ENCODE data around the gene SLC2A9. TPM values are rescaled to one million over a fixed set of nuclear protein-coding genes. Genes with fewer than 3 reads are reported as not detected.

SLC2A9 gene
- total RNA-seq, 1 experiment from 2014 or later: not detected

GRCh38 chr4:10020106-10020505 lies 1.2 kb downstream of the SLC2A9 start:
- DNase-seq (ENCODE audit: low spot score): no peak

DNA sequence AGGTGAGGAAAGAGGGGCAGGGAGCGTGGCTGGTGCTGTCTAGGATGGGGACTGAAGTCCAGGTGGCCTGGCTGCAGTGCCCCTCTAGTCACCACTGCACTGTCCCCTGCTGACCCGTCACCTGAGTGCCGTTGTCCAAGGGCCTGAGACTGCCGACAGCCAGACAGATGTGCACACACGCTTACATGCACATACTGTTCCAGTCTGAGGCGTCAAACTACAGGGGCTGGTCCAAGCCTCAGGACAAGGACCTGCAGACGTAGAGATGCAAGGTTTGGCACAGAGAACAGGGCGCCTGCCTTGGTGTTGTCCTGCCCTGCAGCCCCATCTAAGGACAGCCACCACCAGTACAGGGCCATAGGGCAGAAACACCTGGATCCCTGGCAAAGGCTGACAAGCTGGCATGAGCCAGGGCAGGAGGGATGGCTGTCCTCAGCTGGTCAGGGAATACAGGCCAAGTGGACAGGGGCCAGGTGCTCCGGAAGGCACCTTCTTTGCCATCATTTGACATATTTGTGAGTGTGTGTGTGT lies 1.7 kb downstream of the SLC2A9 start:
- no peak for DNase-seq (ENCODE audit: low spot score)

DNA sequence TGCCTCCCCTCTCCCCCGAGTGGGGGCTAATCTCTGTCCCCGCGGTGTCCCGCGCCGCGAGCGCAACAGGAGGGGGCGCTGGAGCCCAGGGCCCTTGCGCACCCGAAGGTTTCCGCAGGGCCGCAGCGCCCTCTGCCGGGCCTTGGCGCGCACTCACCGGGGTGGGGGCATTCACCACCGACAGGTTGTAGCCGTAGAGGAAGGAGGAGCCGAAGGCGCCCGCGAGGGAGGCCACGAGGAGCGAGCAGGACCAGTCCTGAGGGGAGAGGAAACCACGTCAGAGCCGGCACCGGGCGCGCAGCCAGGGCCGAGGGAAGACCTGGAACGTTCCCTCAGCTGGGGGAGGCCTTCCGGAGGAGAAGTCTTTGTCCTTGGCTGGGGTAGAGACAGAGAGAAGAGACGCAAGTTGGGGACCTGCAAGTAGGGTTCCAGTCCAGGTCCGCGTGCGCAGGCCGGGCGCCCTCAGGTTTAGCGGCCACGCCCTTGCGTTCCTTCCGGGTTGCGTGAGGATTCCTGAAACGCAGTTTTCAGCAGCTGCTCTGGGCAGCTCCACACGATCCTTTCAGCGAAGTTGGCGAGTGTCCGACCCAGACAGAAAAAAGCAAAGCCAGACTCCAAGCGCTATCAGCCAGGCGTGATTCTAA lies 2.4 kb downstream of the SLC2A9 start:
- peak; percentile 85 for DNase-seq (ENCODE audit: low spot score)

DNA sequence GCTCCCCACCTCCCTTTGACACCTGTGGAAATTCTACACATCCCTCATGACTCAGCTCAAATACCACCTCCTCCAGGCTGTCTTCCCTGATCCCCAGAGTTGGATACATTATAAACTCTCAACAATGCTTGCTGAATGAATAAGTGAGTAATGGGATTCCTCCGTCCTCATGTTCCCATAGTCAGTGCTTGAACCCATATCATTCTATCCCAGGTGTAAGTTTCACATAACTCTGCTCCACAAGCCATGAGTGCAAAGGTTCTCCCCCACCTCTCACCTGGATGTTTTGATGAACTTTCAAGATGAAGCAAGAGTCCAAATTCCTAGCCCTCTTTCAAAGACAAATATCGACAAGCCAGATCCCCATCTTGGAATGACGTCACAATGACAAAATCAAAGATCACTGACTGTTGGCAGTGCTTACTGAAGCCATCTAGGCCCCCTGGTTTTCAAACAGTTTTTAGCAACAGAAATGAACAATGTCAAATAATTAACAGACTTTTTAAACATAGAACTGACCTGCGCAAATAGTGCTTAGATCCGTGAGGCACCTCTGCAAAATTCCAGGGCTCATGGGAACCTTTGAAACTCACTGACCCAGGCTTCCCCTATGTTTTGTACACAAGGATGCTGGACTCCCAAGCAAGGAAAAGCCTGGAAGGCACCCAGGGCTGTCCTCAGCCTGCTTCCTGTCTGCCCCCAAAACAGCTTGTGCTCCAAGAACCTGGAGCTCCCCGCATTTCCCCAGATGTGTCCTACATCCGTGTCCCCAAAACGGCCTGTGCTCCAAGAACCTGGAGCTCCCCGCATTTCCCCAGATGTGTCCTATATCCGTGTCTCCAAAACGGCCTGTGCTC lies 4.0 kb downstream of the SLC2A9 start:
- DNase-seq (ENCODE audit: low spot score): no peak

- DNase-seq (ENCODE audit: low spot score): no peak
Measured at GRCh38 chr4:10016169-10016568, 5.1 kb downstream of the SLC2A9 start.

DNA sequence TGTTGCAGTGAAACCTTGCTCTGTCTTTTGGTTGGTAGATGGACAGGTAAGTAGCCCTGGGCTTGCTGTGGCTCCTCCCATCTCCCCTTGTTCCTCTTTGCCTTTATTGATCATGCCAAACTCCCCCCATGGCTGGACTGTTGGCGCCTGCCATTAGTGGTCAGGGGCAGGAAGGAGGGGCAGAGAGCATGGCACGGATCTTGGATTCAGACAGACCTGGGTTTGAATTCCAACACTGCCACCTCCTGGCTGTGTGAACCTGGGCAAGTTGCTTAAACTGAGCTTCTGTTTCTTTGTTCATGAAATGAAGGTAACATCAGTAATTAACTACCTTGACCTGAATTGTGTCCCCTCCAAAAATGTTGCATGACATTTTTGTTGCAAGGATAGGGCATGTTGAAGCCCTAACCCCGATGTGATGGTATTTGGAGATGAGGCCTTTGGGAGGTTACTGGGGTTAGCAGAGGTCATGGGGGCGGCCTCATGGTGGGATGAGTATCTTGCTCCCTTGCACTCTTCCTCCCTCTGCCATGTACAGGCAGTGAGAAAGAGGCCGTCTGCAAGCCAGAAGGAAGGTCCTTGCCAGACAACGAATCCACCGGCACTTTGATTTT lies 6.0 kb downstream of the SLC2A9 start:
- peak; percentile 63 for DNase-seq (ENCODE audit: low spot score)

GRCh38 chr4:10013722-10014121 lies 7.6 kb downstream of the SLC2A9 start:
- peak; percentile 42 for DNase-seq (ENCODE audit: low spot score)

- no peak for DNase-seq (ENCODE audit: low spot score)
Measured at GRCh38 chr4:10011885-10012284, 9.4 kb downstream of the SLC2A9 start.

- no peak for DNase-seq (ENCODE audit: low spot score)
Measured at GRCh38 chr4:10011277-10011676, 10.0 kb downstream of the SLC2A9 start.

DNA sequence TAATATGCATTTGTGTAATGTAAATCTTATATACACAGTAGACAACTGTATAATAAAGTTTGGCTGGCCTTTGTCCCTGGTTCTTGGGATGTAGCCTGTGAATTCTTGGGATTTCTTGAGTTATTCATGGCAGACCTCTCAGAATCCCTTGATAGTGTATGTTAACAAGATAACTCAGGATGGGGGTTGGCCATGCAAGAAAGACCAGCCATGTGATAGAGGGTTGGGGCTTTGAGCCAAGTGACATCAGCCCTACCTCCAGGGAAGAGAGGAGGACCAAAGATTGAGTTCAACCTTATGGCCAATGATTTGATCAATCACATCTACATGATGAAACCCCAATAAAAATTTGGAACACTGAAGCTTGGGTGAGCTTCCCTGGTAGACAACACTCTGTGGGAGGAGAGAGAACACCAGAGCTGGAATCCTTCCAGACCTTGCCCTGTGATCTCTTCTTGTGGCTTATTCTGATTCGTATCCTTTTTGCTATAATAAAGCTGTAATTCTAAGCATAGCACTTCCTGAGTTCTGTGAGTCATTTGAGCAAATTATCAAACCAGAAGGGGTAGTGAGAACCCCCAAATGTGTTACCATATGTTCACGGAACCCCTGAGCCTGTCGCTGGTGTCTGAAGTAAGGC lies 11.3 kb downstream of the SLC2A9 start:
- no peak for DNase-seq (ENCODE audit: low spot score)

- DNase-seq (ENCODE audit: low spot score): no peak
Measured at GRCh38 chr4:10008609-10009005, 12.7 kb downstream of the SLC2A9 start.

DNA sequence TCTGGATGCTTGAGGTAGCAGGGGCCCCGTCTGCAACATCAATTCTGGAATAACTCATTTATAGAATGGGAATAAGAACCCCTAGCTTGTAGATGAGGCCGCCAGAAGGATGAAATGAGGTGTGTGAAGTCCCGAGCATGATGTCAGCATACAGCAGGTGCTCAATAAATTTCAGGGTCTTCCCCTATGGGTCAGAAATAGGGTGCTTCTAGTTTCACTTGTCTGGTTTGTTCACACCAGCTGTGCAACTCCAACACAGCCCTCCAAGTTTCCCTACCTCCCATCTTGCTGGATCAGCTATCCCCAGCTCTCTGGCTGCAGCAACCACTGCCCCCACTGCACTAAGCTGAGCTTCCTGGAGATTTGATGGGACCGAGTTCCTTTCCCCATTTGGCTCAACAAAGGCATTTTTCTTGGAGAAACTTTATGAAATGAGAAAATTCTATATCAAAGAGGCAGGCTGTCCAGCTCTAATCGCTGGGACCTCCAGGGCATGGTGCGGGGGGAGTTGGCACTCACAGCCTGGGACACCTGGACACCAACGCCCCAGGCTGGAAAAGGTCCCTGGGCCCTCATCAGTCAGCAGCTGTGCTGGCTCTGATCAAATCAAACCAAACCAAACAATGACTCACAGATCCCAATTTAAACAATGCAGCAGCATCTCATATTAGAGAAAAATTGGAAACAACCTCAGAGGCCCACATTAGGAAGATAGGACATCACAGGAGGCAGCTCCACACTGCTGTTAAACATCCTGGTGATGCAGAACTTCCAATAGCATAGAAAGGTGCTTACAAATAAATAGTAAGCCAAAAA lies 13.3 kb downstream of the SLC2A9 start:
- peak; percentile 41 for DNase-seq (ENCODE audit: low spot score)

DNA sequence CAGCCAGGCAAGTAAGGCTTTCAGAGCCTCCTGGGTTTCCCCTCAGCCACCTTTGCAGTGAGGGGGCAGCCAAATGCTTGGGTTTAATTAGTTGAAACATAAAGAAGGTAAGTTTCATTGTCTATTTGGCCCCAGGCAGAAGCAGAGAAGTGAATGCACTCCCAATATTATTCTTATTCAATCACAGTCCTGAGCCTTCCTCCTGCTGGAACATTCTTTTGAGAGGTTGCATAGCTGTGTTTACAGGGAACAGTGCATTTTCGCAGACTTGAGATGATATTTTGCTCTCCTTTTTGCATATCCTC lies 13.9 kb downstream of the SLC2A9 start:
- DNase-seq (ENCODE audit: low spot score): no peak

GRCh38 chr4:10006601-10007435 lies 14.5 kb downstream of the SLC2A9 start:
- DNase-seq (ENCODE audit: low spot score): peak; percentile 79

DNA sequence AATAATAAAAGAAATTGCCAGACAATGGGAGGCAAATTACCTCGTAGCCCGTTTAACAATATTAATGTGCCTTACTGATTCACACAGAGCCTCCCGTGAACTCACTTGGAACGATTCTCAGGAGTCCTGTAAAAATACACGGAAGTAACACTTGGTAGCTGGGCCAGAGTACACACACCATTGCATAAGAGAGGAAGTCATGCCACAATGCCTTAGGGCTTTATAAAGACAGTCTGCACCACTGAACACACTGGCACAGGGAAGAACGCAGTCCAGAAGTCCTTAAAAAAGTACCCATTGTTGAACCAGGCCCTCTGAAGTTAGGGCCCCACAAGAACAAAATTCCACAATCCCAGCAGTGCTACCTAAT lies 15.1 kb downstream of the SLC2A9 start:
- peak; percentile 87 for DNase-seq (ENCODE audit: low spot score)

- DNase-seq (ENCODE audit: low spot score): no peak
Measured at GRCh38 chr4:10005632-10006031, 15.7 kb downstream of the SLC2A9 start.

GRCh38 chr4:10003666-10004065 lies 17.6 kb downstream of the SLC2A9 start:
- DNase-seq (ENCODE audit: low spot score): no peak

DNA sequence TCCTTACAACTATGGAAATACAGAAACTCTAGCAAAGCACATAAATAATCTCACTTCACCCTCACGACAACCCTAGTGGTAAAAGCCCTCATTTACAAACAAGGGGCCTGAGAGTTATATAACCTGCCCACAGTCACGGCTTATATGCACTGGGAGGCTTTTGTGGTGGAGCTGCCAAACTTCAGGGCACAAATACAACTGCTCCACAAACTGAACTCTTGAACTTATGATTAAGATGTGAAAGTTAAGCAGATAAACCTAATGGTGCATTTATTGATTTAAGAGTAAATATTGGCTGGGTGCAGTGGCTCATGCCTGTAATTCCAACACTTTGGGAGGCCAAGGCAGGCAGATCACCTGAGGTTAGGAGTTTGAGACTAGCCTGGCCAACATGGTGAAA lies 19.0 kb downstream of the SLC2A9 start:
- DNase-seq (ENCODE audit: low spot score): no peak

GRCh38 chr4:10001757-10002156 lies 19.5 kb downstream of the SLC2A9 start:
- DNase-seq (ENCODE audit: low spot score): no peak

GRCh38 chr4:9999956-10000561 lies 21.2 kb downstream of the SLC2A9 start:
- DNase-seq (ENCODE audit: low spot score): no peak

Measured in H4 (cell line).